NCI-H446 treated with DMSO at 0.1 percent for 48 hours (cell line): Measurements from ENCODE around the gene OR2V2.

Source experiments
- DNase-seq: peaks from one replicate; lab custom pipeline; 2025; lab: John Stamatoyannopoulos, UW

OR2V2 gene

DNA sequence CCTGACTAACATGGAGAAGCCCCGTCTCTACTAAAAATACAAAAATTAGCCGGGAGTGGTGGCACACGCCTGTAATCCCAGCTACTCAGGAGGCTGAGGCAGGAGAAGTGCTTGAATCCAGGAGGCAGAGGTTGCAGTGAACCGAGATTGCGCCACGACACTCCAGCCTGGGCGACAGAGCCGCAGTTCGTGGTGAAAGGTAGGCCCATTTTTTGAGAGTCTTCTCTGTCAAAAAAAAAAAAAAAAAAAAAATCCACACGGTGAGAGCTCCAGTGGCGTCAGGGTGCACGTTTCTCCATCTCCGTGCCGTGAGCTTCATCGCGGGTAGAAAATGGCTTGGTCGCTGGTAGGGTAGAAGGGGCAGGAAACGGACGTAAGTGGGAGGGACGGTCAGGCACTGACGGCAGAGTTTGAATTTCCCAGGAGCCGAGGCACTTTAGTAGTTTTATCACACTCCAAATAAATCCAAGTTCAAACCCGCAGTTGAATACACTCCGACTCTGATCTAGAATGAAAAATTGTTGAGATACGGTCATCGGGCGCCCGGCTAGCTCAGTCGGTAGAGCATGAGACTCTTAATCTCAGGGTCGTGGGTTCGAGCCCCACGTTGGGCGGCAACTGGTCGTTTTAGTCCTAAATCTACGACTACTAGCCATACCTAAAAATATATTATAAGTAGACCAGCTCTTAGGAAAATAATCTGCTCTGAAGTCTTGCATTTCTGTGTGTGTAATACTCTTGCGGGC, 60.0 kb downstream of the OR2V2 start:
- no peak for DNase-seq

DNA sequence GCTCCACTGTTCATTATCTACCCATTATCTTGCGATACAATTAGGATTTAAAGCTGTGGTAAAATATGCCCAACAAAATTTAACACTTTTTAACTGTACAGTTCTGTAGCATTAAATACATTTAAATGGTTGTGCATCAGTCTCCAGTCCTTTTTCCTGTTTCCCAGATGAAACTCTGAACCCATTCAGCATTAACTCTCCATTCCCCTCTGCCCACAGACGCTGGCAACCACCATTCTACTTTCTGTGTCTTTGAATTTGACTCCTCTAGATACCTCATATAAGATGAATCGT, 60.5 kb downstream of the OR2V2 start:
- no peak for DNase-seq
